ENCODE data around the gene C16orf82.
"Not testable (repeated sequence)": the region's sequence is repeated elsewhere in the genome, so short reads cannot be mapped to it uniquely, and the experiment has no call there.

The C16orf82 gene

GRCh38 chr16:27066668-27067537 lies at the start of gene C16orf82:
Gene C16orf82 (plus strand): TSS chr16:27066927.
- DNase-seq (ENCODE audit: low spot score), result no peak

- no peak for DNase-seq (ENCODE audit: low spot score)
Measured at GRCh38 chr16:27020031-27020430, 46.7 kb upstream of the C16orf82 start.

- no peak for DNase-seq (ENCODE audit: low spot score)
Measured at GRCh38 chr16:27024010-27024409, 42.7 kb upstream of the C16orf82 start.

GRCh38 chr16:27025581-27025980 lies 41.1 kb upstream of the C16orf82 start:
- no peak for DNase-seq (ENCODE audit: low spot score)

GRCh38 chr16:27027971-27028370 lies 38.8 kb upstream of the C16orf82 start:
- DNase-seq (ENCODE audit: low spot score), result no peak

GRCh38 chr16:27028591-27029110 lies 38.1 kb upstream of the C16orf82 start:
- DNase-seq (ENCODE audit: low spot score), result no peak

- DNase-seq (ENCODE audit: low spot score), result no peak
Measured at GRCh38 chr16:27029525-27029924, 37.2 kb upstream of the C16orf82 start.

- no peak for DNase-seq (ENCODE audit: low spot score)
Measured at GRCh38 chr16:27033281-27033979, 33.3 kb upstream of the C16orf82 start.

- no peak for DNase-seq (ENCODE audit: low spot score)
Measured at GRCh38 chr16:27040732-27041131, 26.0 kb upstream of the C16orf82 start.

- no peak for DNase-seq (ENCODE audit: low spot score)
Measured at GRCh38 chr16:27046958-27047518, 19.7 kb upstream of the C16orf82 start.

- no peak for DNase-seq (ENCODE audit: low spot score)
Measured at GRCh38 chr16:27048316-27048715, 18.4 kb upstream of the C16orf82 start.

GRCh38 chr16:27049117-27049516 lies 17.6 kb upstream of the C16orf82 start:
- no peak for DNase-seq (ENCODE audit: low spot score)

GRCh38 chr16:27052007-27052406 lies 14.7 kb upstream of the C16orf82 start:
- no peak for DNase-seq (ENCODE audit: low spot score)

- DNase-seq (ENCODE audit: low spot score), result no peak
Measured at GRCh38 chr16:27053996-27054395, 12.7 kb upstream of the C16orf82 start.

GRCh38 chr16:27058299-27058698 lies 8.4 kb upstream of the C16orf82 start:
- DNase-seq (ENCODE audit: low spot score), result no peak

GRCh38 chr16:27070776-27071175 lies 4.0 kb downstream of the C16orf82 start:
- no peak for DNase-seq (ENCODE audit: low spot score)

- DNase-seq (ENCODE audit: low spot score), result no peak
Measured at GRCh38 chr16:27073733-27074132, 7.0 kb downstream of the C16orf82 start.

GRCh38 chr16:27080895-27081294 lies 14.2 kb downstream of the C16orf82 start:
- no peak for DNase-seq (ENCODE audit: low spot score)

- DNase-seq (ENCODE audit: low spot score), result no peak
Measured at GRCh38 chr16:27083861-27084261, 17.1 kb downstream of the C16orf82 start.

GRCh38 chr16:27084307-27085028 lies 17.7 kb downstream of the C16orf82 start:
- no peak for DNase-seq (ENCODE audit: low spot score)

GRCh38 chr16:27085182-27085581 lies 18.5 kb downstream of the C16orf82 start:
- DNase-seq (ENCODE audit: low spot score), result no peak

GRCh38 chr16:27086031-27086430 lies 19.3 kb downstream of the C16orf82 start:
- not testable (repeated sequence) for DNase-seq (ENCODE audit: low spot score)

All from CD4-positive, alpha-beta T cell treated with Interleukin-6 at 100 ng/mL for 8 hours (primary cell).